Ramos (cell line): ENCODE data around the gene AKNA.

Experiments used
- in situ Hi-C: fragments of 300-500 bp; cut with MboI; formaldehyde crosslinking; loops from one replicate; pipeline ENCODE4 v1.14.3; 2022; ENCODE audit warnings: low sequenced_read_pairs; ENCODE audit not compliant: unreplicated experiment

AKNA gene, protein sequence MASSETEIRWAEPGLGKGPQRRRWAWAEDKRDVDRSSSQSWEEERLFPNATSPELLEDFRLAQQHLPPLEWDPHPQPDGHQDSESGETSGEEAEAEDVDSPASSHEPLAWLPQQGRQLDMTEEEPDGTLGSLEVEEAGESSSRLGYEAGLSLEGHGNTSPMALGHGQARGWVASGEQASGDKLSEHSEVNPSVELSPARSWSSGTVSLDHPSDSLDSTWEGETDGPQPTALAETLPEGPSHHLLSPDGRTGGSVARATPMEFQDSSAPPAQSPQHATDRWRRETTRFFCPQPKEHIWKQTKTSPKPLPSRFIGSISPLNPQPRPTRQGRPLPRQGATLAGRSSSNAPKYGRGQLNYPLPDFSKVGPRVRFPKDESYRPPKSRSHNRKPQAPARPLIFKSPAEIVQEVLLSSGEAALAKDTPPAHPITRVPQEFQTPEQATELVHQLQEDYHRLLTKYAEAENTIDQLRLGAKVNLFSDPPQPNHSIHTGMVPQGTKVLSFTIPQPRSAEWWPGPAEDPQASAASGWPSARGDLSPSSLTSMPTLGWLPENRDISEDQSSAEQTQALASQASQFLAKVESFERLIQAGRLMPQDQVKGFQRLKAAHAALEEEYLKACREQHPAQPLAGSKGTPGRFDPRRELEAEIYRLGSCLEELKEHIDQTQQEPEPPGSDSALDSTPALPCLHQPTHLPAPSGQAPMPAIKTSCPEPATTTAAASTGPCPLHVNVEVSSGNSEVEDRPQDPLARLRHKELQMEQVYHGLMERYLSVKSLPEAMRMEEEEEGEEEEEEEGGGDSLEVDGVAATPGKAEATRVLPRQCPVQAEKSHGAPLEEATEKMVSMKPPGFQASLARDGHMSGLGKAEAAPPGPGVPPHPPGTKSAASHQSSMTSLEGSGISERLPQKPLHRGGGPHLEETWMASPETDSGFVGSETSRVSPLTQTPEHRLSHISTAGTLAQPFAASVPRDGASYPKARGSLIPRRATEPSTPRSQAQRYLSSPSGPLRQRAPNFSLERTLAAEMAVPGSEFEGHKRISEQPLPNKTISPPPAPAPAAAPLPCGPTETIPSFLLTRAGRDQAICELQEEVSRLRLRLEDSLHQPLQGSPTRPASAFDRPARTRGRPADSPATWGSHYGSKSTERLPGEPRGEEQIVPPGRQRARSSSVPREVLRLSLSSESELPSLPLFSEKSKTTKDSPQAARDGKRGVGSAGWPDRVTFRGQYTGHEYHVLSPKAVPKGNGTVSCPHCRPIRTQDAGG (N-terminal part only)

DNA sequence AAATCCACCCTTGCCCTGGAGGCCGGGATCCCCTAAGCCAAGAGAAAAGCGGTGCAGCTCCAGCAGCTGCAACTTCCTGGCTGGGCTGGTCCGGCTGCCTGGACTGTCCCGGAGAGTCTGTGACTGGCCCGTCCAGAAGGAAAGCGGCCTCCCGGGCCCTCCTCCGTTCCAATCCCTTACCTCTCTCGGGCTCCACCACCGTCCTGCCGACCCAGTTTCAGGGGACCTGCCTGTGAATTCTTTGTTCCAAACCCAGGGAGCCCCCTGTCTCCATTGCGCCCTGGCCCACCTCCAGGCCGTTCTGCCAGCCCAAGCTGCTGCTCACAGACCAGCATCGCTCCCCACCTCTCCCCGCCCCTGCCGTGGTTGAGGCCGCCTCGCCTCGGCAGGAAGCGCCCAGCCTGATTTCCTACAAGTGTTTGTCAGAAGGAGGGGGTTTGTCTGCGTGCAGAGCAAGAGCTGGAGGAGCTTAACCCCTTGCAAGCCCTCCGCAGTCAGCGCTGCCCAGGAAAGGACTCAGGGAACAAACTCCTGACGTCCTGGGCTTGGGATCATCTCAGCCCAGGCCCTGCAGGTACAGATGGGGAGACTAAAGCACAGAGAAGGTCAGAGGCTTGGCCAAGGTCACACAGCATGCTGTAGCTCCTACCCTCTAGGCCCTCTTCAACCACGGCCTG is at the start of gene AKNA:
AKNA (minus strand) TSS at position 303 of the 677 bp plus-strand sequence. CDS start 6,649 bp downstream, outside the sequence.
- in situ Hi-C loops, result no loop called here

DNA sequence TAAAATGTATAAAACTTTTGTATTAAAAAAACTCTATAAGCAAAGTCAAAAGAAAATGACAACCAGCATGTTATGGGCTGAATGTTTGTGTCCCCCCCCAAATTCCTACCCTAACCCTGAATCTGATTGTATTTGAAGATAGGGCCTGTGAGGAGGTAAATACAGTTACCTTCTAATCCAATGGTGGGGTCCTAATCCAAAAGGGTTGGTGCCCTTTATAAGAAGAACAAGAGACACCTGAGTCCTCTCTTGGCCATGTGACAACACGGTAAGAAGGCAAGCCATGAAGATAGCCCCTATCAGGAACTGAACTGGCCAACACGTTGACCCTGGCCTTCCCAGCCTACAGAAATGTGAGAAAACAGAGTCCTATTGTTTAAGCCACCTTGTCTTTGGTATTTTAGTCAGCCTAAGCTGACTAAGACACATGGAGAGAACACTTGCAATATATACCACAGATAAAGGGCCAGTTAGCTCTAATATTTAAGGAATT is 49.7 kb upstream of the AKNA start:
- in situ Hi-C loops, result no loop called here

DNA sequence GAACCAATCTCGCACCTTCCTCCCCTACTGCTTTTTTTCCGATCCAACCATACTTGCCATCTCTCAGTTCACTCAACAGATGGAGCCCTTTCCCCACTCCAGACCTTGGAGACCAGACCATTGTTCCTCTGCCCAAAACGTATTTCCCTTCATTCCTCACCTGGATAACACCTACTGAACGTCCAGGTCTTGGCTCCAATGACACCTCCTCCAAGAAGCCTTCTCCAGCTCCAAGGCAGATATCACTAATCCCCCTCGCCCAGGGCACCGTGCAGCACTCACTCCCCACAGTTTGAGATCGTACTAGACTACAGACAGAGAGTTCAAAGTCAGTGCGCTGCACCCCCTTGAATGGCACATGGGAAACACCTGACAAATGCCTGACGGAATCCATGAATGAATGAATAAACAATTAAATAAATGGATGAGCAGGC is 47.1 kb upstream of the AKNA start:
- in situ Hi-C loops, result no loop called here

DNA sequence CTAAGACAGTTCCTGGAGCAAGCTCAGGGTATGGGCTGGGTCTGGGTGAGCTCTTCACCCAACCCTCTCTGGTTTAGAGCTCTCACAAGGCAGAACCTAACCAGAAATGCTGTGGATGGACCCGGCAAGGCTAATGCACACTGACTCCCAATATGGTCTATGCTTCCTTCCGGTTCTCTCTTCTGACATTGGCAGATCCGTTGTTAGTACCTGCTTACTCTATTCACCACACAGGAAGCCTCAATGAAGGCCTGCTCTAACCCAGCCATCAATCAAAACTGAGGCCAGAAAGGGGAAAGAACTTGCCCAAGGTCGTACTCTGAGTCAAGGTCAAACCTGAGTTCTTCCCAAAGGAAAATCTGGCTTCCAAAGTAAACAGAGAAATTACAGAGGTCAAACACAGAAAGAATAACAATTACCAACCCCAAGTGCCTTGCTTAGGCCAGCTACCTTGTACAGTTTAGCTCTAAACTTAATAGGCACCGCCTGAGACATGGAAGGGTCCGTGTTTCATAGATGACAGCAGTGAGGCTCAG is 46.0 kb upstream of the AKNA start:
- in situ Hi-C loops, result no loop called here

DNA sequence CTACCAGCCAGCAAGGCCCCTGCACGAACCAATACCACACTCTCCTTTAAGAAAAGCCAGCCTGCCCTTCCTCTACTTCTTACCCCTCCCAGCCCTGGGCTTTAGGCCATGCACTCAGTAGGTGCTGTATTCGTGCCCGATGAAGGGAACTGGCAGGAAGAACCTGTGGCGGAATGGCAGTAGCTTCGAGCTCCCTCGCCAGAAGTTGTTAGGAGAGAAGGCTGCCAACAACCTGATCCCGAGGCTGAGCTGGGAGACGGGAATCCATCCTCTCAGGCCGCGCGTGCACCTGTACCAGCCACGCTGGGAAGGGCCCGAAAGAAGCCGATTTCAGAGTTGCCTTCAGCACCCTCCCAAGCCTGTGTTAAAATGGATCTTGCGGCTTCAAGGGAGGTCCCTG is 45.3 kb upstream of the AKNA start:
- in situ Hi-C loops, result no loop called here

DNA sequence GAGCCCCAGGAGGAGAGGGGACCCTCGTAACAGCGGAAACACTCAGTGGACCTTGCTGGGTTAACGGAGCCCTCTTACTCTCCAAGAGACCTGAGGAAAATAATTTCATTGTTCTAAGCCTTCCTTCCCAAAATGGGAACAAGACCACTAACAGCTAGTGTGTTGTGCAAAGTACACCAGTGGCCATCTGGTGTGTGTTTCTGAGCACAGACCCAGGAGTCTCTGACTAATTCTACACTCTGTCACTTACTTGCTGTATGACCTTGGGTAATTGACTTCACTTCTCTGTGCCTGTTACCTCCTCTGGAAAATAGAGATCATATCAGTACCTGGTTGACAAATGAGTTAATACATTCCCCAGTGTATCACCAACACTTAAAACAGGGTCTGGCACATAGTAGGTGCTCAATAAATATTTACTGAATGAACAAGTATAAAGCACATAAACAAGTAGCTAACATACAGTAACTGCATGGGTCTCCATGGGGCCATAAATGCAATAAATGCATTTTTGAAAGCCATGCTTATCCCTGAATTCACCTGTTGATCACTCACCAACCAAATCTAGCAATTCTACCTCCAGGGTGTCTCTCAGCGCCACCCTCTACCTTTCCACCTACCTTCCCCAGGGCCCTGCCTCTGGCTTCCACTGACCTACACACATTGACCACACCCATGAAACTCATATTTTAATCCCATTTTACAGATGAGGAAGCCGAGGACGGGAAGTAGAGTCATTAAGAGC is 44.7 kb upstream of the AKNA start:
- in situ Hi-C loops, result no loop called here

DNA sequence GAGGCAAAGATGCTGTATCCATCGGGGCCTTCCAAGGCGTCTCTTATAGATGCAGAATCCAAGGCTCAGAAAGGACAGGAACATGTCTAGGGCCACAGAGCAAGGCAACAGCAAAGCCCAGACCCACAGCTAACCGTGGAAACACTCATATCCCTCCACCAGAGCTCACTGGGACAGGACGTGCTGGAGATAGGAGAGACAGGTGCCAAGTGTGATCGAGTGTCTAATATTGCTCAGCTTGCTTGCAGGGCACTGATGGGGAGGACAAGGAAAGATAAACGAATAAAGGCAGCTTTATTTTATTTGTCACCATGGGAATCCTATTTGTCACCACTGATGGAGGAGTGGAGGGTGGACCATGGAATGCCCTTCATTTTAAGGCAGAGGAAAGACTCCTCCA is 44.0 kb upstream of the AKNA start:
- in situ Hi-C loops, result no loop called here

DNA sequence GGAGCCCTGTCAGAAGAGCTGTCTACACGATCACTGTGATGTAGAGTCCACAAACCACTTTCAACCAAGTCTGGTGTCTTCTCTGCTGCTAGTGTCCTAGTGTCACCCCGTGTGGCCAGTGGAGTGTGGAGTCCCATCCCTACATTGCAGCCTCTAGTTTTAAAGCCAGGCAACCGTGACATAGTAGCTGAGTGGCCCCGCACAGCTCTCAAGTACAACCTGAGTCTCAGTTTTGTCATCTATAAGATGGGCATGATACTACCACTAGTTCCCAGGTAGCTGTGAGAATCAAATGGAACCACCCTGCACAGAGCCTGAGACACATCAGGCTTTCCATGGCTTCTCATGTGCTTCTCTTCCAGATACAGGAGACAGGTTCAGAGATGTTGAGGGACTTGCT is 43.2 kb upstream of the AKNA start:
- in situ Hi-C loops, result no loop called here

DNA sequence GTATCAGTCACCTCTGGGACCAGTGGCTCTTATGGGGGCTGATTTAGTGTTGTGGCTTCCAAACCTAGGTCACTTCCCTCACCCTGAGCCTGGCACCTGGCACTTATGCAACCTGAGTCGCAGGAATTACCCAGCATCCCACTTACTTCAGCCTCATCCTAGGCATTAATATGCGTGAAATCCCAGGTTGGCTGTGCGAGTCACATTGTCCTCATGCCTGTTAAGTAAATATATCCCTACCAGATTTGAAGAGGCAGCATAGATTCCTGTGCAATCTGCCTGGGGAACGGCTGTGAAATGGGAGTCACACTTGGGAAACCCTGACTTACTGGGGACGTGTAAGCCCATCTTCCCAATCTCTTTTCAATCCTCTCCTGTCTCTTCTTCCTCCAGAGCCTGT is 42.7 kb upstream of the AKNA start:
- in situ Hi-C loops, result no loop called here

DNA sequence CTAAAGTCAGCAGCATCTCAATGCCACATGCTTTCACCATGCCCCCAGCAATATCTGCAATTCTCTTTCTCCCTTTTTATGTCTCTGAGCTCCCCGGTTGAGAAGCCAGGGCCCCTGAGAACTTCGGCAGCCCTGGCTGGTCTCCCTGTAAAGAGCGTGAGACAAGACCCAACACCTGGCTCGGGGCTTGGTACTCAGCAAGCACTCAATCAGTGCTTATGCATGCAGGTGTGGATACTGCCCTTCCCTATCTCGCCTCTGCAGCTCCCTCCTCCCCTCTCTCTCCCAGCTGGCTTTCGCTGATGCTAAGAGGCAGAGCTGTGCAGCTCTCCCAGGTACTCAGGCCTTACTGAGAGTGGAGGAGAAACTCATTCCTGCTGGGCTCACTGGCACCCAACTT is 41.7 kb upstream of the AKNA start:
- in situ Hi-C loops, result no loop called here

DNA sequence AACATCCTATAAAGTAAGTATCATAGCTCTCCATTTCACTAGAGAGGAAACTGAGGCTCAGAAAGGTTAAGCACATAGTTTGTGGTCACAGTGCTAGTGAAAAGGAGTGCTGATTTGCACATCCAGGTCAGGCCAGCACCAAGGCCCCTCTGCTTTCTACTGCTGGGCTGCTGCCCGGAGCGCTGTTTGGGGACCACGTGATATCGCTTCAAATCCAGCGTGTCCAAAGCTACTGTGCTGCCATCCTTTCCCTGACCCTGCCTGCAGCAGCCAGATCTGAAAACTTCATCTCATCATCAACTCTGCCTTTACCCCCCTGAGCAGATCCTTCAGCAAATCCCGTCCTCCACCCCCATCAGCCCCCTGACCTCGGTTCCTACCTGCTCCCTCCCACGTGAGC is 40.7 kb upstream of the AKNA start:
- in situ Hi-C loops, result no loop called here

DNA sequence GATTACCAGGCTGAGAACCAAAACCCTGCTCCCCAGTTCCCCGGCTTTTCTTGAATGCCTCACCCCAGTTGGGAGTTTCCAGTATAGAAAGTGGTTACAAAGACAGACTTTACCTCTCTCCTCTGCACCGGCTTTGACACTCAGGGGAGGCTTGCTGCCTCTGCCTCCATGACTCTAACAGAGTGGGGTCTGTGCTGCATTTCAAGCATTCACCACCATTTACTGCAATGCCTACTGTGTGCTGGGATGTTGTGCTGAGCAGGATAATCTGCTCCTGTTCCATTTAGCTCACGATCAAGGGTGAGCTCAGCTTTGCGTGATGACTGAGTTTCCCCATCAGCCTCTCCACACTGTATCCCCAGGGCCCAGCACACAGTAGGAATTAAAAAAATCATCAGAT is 39.9 kb upstream of the AKNA start:
- in situ Hi-C loops, result no loop called here

DNA sequence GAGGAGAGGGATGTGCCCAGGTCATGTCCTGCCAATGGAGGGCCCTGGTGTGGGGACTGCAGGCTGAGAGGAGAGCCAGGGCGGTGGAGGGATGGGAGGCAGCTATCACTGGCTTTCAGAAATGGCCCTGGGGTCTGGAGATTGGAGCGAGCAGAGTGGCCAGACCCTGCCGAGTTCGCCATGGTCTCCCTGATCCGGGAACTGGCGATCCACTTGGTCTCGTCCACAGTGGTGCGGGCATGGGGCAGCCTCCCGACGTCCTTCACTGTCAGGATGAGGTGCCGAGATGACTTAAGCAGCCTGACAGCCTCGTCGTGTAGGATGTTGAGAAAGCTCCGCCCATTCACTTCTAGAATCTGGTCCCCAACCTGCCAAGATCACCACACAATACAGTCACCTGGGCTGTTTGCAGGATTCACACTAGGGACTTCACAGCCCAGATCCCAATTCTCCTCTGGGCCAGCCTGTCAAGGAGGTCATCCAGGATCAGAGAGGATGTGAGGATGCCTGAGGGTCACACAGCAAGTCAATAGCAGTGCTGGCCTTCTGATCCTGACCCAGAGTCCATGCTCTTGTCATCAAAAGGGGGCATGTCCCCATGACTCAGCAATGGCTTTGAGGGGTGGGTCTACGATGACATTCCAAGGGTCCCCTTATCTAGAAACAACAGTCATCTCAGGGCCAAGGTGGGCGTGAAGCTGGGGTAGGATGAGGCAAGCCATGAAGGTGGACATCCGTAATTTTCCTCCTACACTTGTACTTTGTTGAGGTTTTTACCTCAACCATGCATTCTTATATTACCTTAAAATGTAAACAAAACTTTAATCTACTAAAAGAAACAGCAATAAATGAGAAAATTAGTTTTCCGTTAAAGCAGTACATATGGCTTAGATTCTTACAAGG is 38.5 kb upstream of the AKNA start:
- in situ Hi-C loops, result no loop called here

DNA sequence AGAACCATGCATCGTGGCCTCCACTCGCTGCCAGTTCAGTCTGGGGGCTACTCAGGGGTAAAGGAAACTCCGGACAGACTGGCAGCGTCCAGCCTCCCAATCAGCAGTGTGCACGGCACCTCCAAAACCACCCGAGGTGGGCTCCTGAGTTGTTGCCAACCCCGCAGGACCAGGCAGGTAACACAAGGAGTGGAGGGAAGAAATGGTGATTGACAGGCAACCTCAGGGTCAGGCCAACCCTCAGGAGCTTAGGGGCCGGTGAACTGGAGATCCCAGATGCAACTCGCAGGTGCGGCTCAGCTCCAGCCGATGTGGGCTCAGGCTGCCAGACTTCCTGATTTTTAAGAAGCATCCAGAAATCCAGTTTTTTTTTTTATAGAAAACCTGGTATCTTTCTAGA is 37.3 kb upstream of the AKNA start:
- in situ Hi-C loops, result no loop called here

DNA sequence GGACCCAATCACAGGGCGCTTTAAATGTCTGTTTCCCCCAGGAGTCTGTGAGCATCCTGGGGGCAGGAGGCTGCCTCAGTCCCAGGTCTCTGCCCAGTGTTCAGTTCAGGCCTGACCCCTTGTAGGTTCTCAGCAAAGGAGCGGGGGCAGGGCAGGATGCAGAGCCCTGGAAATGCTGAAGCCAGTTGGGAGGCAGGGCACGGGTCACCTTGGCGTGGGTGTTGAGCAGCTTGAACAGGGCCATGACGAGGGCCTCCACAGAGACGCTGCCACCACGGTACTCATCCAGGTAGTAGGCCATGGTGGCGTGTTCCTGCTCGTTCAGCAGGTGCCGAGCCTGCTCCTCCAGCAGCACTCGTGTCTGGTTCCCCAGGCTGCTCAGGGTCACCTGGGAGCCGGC is 36.3 kb upstream of the AKNA start:
- in situ Hi-C loops, result loop anchor here (25.0 kb wide), 1 partner anchor 1113 kb away; no protein-coding TSS in a partner anchor

DNA sequence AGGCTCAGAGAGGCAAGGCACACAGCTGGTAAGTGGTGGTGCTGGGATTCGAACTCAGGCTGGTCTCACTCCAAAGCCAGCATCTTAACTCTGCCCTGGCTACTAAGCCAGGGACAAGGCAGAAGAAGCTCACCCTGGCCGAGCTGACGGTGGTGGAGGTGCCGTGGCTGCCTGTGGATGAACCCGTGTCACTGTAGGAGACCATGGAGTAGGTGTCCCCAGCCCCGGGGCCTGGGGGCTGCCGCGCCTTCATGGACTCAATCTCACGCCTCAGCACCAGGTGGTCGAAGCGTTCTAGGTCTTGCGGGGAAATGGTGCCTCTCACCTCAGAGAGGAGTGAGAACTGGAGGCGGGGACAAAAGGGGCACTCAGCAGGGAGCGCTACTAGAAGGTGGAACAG is 35.4 kb upstream of the AKNA start:
- in situ Hi-C loops, result loop anchor here (25.0 kb wide), 1 partner anchor 1114 kb away; no protein-coding TSS in a partner anchor

DNA sequence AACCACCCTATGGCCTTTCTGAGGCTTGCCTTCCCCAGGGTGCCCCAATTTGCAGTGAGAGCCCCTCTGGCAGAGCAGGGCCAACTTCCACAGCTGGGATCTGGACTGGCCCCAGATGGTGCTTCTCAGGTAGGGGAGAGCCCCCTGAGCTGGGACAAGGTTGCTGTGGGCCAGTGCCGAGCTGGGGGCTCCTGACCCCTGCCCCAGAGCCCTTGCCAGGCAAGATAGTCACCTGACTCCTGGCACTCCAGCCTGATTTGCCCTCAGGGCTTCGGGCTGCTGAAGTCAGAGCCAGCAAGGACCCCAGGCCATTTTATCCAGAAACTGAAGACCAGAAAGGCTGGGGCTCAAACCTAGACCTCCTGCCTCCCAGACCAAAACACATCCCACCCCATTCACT is 33.4 kb upstream of the AKNA start:
- in situ Hi-C loops, result loop anchor here (25.0 kb wide), 1 partner anchor 1116 kb away; no protein-coding TSS in a partner anchor

DNA sequence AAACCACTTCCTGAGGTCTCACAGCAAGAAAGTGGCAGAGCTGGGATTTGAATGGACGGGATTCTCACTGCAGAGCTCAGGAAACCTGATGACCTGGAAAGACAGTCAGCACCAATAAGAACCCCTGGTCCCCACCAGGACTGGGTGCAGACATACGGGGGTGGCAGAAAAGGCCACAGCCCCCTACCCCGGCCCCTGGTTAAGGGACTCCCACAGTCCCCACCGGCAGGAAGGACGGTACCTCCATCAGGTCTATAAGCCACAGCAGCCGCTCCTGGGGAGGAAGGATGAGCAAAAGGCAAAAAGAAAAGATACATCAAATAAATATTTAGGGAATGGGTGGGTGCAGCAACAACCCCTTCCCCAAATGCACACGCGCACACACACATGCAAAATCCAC is 32.0 kb upstream of the AKNA start:
- in situ Hi-C loops, result loop anchor here (10.0 to 25.0 kb wide), 2 partner anchors 235 to 1118 kb away; partner anchors contain the start of gene TEX53
